Thyroid gland (tissue), 4 donors: ENCODE measurements around the gene TRPM4. TPM values are rescaled to one million over a fixed set of nuclear protein-coding genes. Genes with fewer than 3 reads are reported as not detected.
"Not testable (repeated sequence)": the region's sequence is repeated elsewhere in the genome, so short reads cannot be mapped to it uniquely, and the experiment has no call there.

Experiments
- DNase-seq, 2 donors: peaks; one replicate each; pipeline ENCODE4 v3.0.0-alpha.2; 2019
- H3K27ac ChIP-seq, 3 donors: fragments of 200-600 bp; sonication (generic); 1 replicate in 2 of 3; 2 replicates in 1 of 3; pipeline ENCODE4 v1.5.1; 2016 to 2019; ENCODE audit warnings: mild to moderate bottlenecking in 1 of 3, moderate library complexity in 1 of 3
- H3K27me3 ChIP-seq: fragments of 200-600 bp; sonication (generic); one replicate; pipeline ENCODE4 v1.5.1; 2019
- H3K36me3 ChIP-seq, 2 donors: fragments of 200-600 bp; sonication (generic); one replicate each; pipeline ENCODE4 v1.5.1; 2016 to 2019
- H3K4me1 ChIP-seq, 2 donors: fragments of 200-600 bp; sonication (generic); one replicate each; pipeline ENCODE4 v1.5.1; 2017 to 2019
- H3K4me3 ChIP-seq, 3 donors: fragments of 200-600 bp; sonication (generic); replicated peaks in 1 of 3; 1 replicate in 2 of 3; 2 replicates in 1 of 3; pipeline ENCODE4 v1.5.1; 2016; ENCODE audit warnings: mild to moderate bottlenecking in 1 of 3
- H3K9me3 ChIP-seq: fragments of 200-600 bp; sonication (generic); one replicate; pipeline ENCODE4 v1.5.1; 2017
- CTCF ChIP-seq, 6 experiments: fragments of 200-600 bp in 3 of 6; fragments of 450-650 bp in 3 of 6; sonication (generic) in 3 of 6; IDR thresholded peaks; one replicate each; pipeline ENCODE4 v1.5.1; 2016 to 2019; ENCODE audit warnings: antibody characterized with exemption in 6 of 6, mild to moderate bottlenecking in 2 of 6, inconsistent platforms in 1 of 6, moderate library complexity in 1 of 6
- POLR2A ChIP-seq, 2 donors: fragments of 450-650 bp; IDR thresholded peaks; one replicate each; pipeline ENCODE4 v1.6.1; 2017; ENCODE audit warnings: antibody characterized with exemption in 2 of 2, mild to moderate bottlenecking in 2 of 2, moderate library complexity in 1 of 2
- WGBS, 2 donors: methylation state at CpG; one replicate each; pipeline ENCODE4 v1.1.5; 2017; 5-methylcytosine and 5-hydroxymethylcytosine counted together
- intact Hi-C: fragments of 100-400 bp; cut with DNase I; formaldehyde crosslinking; loops from one replicate; pipeline ENCODE4 v1.15.1; 2023
- total RNA-seq, 4 donors: library from RNA; depleted of rRNA; stranded (reverse); fragments of >200 nt; gene quantifications; one replicate each; pipeline ENCODE4 v1.2.3, GENCODE V29; 2016

Gene TRPM4
- total RNA-seq, 4 donors from 2014 or later = 18.4 to 36.4 (median 26.1) TPM

- WGBS, 2 donors = 92 to 98% methylated on average over 2 of the region's 2 CpGs
- peaks cover 28 to 30% of the 10 kb centered on the region in 2 donors for H3K36me3 ChIP-seq
- H3K27ac ChIP-seq = no peak overlapping the region
- H3K9me3 ChIP-seq = no peaks in the 10 kb centered on the region
- TF ChIP-seq CTCF (IDR thresholded peaks at IDR 0.05) (no peak), POLR2A (IDR thresholded peaks at IDR 0.05) (no peak)
- H3K4me3 ChIP-seq = no peak overlapping the region
- H3K27me3 ChIP-seq = no peaks in the 10 kb centered on the region
- no peaks in the 10 kb centered on the region for H3K4me1 ChIP-seq
- no peak for DNase-seq
- intact Hi-C loops = no loop called here
Observed at GRCh38 chr19:49173198-49173597, 15.6 kb downstream of the TRPM4 start.

- intact Hi-C loops = no loop called here
- WGBS, 2 donors = 93 to 96% methylated on average over 4 of the region's 4 CpGs
- DNase-seq = no peak
- no peaks in the 10 kb centered on the region for H3K4me1 ChIP-seq
- TF ChIP-seq POLR2A (IDR thresholded peaks at IDR 0.05) (no peak), CTCF (IDR thresholded peaks at IDR 0.05) (no peak)
- no peaks in the 10 kb centered on the region for H3K27me3 ChIP-seq
- H3K36me3 ChIP-seq = peaks cover 0 to 6% of the 10 kb centered on the region in 2 donors
- H3K4me3 ChIP-seq = no peak overlapping the region
- no peaks in the 10 kb centered on the region for H3K9me3 ChIP-seq
- no peak overlapping the region for H3K27ac ChIP-seq
Observed at GRCh38 chr19:49180659-49181058, 23.1 kb downstream of the TRPM4 start.

GRCh38 chr19:49182010-49182847, 24.6 kb downstream of the TRPM4 start:
- 83% methylated on average over 17 to 20 of the region's 20 CpGs for WGBS, 2 donors
- intact Hi-C loops, H3K4me3 ChIP-seq, H3K27ac ChIP-seq, H3K9me3 ChIP-seq, H3K4me1 ChIP-seq, DNase-seq, H3K27me3 ChIP-seq, H3K36me3 ChIP-seq: not testable (repeated sequence)

- WGBS, 2 donors = 78 to 82% methylated on average over 13 to 19 of the region's 26 CpGs
- Histone ChIP-seq H3K27me3 (no peaks in the 10 kb centered on the region), H3K36me3 (peaks cover 5 to 6% of the 10 kb centered on the region in 2 donors), H3K9me3 (no peaks in the 10 kb centered on the region), H3K4me1 (no peaks in the 10 kb centered on the region), H3K27ac (no peak overlapping the region), H3K4me3 (no peak overlapping the region)
- DNase-seq = no peak
- no peak for TF ChIP-seq POLR2A (IDR thresholded peaks at IDR 0.05)
- TF ChIP-seq CTCF (IDR thresholded peaks at IDR 0.05) = no peak
- intact Hi-C loops = no loop called here
Observed at GRCh38 chr19:49182848-49183375, 25.3 kb downstream of the TRPM4 start.

GRCh38 chr19:49186108-49186507, 28.5 kb downstream of the TRPM4 start:
- TF ChIP-seq POLR2A (IDR thresholded peaks at IDR 0.05) (no peak), CTCF (IDR thresholded peaks at IDR 0.05) (no peak)
- no peak for DNase-seq
- Histone ChIP-seq H3K4me1 (no peaks in the 10 kb centered on the region), H3K36me3 (peaks cover 12 to 17% of the 10 kb centered on the region in 2 donors), H3K4me3 (no peak overlapping the region), H3K27me3 (no peaks in the 10 kb centered on the region), H3K27ac (no peak overlapping the region), H3K9me3 (no peaks in the 10 kb centered on the region)
- 84 to 88% methylated on average over 5 of the region's 5 CpGs for WGBS, 2 donors
- intact Hi-C loops = no loop called here
